Activated CD8-positive, alpha-beta memory T cell treated with anti-CD3 and anti-CD28 coated beads, Interleukin-2, amount 50 U/mL, for 1 hour (primary cell): ENCODE results near the gene PAIP1.
A peak's percentile ranks its signal among the peaks of the same experiment; 100 is the strongest.
"Not testable (repeated sequence)": the region's sequence is repeated elsewhere in the genome, so short reads cannot be mapped to it uniquely, and the experiment has no call there.

Experiments
- DNase-seq: peaks from one replicate; pipeline ENCODE4 v3.0.0-alpha.2; 2020; ENCODE audit errors: extremely low read depth

The PAIP1 gene

DNA sequence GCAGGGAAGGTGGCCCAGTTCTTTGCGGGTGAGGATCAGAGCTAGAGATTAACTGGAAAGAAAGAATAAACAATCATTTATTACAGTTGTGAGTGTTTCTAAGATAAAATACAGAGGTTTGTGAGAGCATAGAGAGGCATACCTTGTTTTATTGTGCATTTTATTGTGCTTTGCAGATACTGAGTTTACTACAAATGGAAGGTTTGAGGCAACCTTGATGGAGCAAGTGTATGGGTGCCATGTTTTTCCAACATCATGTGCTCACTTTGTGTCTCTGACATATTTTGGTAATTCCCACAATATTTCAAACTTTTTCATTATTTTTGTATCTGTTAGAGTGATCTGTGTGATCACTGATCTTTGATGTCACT lies 41.2 kb downstream of the PAIP1 start:
- no peak for DNase-seq

DNA sequence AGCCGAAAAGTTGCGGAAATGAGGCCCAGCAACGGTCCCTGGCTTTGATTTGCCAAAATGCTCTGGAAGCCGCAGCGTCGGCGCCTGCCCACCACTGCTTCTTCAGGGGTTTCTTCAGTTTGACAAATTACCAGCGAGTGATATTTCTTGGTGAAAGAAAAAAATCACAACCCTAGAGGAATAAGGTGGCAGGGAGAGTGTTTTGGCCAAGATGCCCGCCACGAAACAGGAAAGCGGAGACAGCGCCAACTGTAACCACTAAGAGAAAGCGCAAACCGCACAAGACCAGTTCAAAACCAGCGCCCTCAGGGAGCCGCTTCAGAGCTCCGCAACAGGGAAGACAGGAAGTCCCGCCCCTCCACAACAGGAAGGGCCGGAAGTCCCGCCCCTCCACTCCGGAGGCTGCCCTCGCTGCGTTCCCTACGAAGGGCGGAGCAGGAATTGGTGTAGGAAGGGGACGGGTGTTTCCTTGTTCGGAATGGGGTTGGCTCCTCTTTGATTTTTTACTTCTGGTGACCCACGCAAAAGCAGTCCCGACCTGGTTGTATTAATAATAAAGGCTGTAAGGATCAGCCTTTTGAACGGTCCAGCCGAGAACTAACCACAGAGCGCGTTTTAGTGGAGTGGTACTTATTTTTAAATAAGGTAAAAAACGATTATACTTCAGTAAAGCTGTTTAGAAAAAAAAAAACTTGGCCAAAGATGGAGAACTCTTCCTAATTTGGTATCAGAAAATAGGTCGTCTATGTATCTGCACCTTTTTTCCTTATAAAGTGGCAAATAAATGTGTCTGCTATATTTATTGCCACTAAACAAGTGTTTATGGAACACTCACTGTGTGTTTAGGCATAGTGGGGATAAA lies 41.8 kb downstream of the PAIP1 start, which contains the start of gene C5orf34:
TSS of gene C5orf34 (minus strand) at position 333 of the 862 bp plus-strand sequence. CDS start 5,809 bp downstream, outside the sequence.
- peak; percentile 84 for DNase-seq

- DNase-seq: no peak
These were observed 42.4 kb downstream of the PAIP1 start for GRCh38 chr5:43514471-43514815.

DNA sequence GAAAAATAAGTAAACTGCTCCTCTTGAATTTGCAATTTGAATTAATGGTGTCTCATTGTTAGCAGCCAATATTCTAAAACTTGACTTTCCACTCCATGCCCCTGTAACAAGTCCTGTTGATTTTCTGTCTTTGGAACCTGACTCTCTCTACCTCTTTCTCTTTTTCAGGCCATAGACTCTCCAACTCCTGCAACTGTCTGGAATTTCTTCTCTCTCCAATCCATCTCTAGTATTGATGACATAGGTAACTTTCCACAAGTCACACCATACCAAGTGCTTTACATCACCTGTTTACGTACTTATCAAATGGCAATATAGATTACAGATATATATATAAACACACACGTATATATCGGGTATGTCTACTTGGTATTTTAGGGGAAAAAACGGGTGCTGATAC lies 42.9 kb downstream of the PAIP1 start:
- DNase-seq: no peak

- not testable (repeated sequence) for DNase-seq
These were observed 45.8 kb downstream of the PAIP1 start for GRCh38 chr5:43511062-43511461.

DNA sequence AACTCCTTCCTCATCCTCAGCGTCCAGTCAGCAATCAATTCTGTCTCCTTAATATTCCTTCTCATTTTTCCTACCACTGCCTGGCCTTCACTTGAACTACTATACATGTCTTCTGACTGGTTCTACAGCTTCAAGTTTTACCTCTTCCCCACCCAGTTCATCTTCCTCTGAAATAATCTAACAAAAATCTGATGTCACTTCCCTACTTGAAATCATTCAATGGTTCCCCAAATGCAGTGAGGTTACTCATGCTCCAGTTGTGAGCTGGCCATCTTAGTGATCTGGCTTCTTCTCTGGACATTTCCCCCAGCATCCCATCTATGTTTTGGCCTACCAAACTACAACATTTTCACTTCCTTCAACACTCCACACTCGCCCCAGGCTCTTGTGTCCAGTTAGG lies 58.3 kb downstream of the PAIP1 start:
- no peak for DNase-seq

DNA sequence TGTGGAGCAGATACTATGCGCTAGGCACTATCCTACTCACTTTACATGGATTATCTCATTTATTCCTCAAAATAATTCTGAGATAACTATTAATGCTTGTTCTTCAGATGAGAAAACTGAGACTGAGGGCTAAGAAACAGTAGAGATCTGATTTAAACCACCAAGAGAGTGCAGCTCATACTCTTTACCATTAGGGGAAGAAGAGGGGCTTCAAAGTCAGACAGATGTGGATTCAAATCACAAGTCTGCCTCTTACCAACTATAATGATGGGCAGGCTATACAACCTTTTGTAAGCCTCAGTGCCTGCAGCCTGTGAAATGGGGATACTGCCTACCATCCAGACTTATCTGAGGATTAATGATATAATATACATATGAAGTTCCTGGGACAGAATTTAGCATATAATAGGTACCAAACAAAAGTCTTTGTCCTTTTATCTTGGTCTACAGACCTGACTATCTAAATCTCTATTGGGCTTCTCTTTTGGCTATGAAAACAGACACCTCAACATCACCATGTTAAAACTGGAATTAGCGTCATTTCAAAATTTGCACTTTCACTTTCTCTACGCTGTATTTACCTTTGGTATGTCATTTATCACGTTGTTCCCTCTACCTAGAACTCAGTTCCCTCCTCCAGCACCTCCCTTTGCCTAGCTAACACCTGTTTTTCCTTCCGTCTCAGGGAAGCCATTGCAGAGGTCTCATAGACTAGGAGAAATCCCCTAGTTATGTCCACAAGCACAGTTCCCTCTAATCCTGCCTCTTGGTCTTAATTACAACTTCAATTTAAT lies 59.4 kb downstream of the PAIP1 start:
- DNase-seq: no peak

DNA sequence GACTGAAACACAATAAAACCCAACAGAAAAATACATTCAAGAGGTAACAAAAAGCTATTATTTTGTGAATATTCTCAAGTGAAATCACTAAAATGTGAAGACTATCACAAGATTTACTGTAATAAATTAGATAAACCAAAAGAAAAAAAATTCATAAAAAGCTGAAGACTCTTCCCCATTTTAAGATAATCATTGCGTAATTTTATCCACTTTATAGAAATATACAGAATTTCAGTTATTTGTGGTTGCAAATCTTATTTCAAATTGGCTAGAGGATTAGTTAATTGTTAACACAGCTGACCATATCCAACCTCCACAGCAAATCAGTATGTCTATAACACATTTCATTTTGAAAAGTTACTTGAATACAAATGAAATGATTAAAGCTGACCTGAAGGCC lies 65.6 kb downstream of the PAIP1 start:
- no peak for DNase-seq

DNA sequence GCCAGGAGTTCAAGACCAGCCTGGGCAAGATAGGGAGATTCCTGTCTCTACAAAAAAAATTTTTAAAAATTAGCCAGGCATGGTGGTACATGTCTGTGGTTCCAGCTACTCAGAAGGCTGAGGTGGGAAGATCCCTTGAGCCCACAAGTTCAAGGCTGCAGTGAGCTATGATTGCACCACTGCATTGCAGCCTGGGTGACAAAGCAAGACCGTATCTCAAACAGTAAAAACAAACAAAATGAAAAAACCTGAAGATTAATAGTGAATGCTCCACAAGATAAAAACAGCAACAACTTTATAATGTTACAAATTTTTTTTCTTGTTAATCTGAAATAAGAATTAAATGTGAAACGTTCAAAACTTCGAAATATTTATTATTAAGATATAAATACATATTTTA lies 70.5 kb downstream of the PAIP1 start:
- DNase-seq: no peak

DNA sequence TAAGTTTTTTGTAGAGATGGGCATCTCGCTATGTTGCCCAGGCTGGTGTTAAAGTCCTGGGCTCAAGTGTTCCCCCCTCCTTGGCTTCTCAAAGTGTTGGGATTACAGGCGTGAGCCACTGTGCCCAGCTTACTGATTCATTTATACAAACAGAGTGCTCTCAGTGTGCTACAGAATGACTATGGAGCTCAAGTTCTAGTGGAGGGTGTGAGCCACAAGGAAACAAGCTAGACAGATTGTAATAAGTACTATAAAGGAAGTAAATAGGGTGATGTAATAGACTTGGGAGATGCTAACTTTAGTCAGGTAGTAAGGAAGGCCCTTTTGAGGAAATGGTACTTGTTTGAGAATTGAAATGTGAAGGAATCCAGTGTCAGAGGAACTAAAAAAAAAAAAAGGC lies 71.5 kb downstream of the PAIP1 start:
- DNase-seq: no peak

DNA sequence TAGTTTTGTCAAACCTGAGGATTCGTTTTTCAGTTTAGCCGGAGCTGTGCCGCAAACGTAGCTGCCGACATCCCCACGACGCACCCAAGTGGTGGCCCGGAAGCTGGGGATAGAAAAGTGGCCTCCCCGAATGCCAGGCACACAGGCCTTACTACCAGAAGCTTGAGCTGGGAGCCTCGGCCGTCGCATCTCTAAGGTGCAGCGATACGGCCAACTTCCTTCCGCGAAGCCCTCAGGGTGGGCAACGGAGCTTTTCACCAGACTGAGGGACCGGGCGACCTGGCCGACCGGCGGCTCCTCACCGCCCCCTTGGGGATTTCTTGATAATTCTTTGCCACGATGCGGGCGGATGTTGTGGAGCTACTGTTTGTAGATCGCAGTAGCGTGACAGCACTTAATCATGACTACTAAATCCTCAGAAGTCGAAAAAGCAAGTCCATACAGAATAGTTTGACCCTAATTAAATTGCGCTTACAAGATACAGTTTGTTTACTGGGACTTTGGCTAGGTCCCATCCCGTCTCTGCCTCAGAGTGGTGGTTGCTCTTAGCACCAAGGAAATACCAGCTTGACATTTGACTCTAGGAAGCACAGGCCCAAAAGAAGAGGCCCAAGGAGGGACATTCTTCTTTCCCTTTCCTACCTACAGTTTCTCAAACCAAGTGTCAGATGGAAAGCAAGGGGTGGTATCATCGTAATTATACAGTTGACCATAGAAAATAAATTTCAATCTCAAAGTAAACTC lies 72.6 kb downstream of the PAIP1 start:
- peak; percentile 65 for DNase-seq

DNA sequence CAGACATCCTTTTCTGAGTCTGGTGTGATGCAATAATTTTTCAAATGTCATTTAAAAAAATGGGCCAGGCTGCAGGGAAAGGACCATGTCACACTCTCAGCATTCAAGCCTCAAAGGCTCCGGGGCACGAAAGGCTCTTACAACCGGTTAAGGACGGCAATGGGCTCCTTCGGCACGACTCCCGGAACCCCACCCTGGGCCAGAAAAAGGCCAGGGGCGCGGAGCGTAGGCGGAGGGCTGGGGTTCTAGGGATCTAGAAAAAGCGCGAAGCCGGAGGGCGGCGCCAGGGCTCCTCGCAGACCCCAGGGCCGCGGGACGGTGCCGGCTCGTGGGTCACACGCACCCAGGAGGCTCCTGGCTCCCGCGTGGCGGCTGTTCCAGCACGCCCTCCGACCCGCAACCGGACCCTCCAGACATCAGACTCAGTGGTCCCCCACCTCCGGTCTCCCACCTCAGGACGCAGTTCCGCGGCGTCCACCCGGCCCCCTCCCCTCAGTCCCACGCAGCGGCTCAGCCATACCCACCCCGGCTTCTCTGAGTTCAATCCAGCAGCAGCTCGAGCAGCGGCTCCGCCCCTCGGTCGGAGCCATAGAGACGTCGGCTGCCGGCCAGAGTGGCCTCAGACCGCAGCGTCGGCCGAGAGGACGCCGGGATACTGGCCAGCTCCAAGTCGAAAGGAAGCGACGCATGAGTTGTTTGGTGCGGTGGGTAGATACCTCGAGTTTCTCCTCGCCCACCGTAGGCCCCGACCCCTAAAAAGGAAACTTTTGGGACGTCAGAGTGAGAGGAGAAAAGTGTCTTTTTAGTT lies 73.4 kb downstream of the PAIP1 start, which contains the start of gene TMEM267:
TSS of gene TMEM267 (minus strand) at position 568 of the 808 bp plus-strand sequence. CDS start 29,896 bp downstream, outside the sequence.
- DNase-seq: peak; percentile 64

DNA sequence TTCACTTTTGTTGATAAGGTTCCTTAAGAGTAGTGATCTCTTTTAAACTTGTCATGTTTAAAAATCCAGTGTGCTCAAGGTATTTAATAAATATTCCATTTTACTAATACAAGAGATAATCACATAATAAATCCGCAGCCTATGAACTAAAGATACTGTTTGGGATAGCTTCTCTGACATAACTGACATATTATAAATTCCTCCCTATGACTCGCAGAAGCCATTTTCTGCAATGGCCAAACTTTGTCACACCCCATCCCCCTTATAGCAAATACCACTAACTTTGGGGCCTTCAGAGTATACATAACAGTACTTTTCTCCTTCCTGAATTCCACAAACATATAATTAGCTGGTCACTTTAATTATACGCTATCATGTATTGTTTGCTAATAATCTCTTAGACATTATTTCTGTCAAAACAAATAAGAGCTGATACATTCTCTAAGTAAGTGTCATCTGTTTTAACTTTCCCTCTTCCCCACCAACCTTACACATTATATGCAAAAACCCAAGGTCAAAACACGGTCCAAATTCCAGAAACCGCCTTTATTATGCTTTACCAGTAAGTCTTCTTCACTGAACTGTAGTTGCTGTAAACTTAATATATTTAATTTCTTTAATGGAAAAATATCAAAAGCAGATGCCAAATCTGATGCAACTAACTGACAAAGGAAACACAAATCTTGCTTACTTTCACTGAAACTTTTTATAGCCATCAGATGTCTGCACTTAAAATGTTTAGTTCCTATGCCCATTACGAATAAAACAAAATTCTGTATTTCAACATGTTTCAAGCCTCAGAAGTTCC lies 74.2 kb downstream of the PAIP1 start:
- DNase-seq: no peak
